Astrocyte of the cerebellum (primary cell): Measurements from ENCODE around the gene ZDHHC14.
"Not testable (repeated sequence)": the region's sequence is repeated elsewhere in the genome, so short reads cannot be mapped to it uniquely, and the experiment has no call there.

Experiments used
- DNase-seq: peaks from one replicate; pipeline ENCODE4 v3.0.0-alpha.2; 2011; ENCODE audit warnings: low read depth
- H3K4me3 ChIP-seq: 2 replicates; pipeline ENCODE4 v1.5.1; 2011; ENCODE audit warnings: mild to moderate bottlenecking, low read depth, low read length, moderate library complexity
- CTCF ChIP-seq: IDR thresholded peaks from 2 replicates; pipeline ENCODE4 v1.5.1; 2012; ENCODE audit warnings: low read length, low read depth, moderate library complexity, mild to moderate bottlenecking; ENCODE audit errors: missing control alignments
- in situ Hi-C: cut with HindIII; loops from 2 replicates; pipeline ENCODE4 v1.10.0; 2017; ENCODE audit warnings: low sequenced_read_pairs

The ZDHHC14 gene

DNA sequence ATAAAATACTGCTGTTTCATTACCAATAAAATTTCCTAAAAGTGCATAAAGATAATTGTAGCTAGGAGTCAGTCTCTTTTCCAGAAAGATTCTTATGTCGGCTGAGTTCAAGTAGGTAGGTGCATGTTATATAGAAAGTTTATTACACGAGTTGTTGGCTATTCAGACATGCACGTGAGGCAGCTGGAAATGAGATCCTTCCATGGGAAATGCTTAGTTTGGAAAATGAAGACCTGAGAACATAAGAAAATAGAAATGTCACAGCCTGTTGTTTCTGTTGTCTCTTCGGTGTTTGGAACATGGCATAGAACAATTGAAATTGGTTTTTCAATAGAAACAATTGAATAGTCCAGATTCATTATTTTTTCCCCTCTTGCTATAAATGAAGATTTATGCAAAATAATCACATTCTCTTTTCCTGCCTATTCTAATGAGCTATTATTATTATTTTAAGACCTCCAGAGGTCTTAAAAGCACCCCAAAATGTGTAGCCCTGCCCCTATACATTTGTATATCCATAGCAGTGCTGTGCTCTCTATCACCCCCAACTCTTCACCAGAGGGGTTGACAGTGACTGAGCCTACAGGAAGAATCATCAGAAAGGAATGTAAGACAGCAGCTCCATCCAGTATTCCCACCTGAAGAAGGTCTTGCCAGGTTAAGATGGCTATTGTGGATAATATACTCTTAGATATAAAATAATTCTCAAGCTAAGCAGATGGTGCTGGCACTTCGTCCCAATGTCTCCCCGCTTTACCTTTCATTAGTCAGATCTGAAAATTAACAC is 82.2 kb downstream of the ZDHHC14 start:
- DNase-seq: no peak
- H3K4me3 ChIP-seq: no peak overlapping the region
- no peak for TF ChIP-seq CTCF
- in situ Hi-C loops: no loop called here

GRCh38 chr6:157463743-157464135 is 82.7 kb downstream of the ZDHHC14 start:
- in situ Hi-C loops, H3K4me3 ChIP-seq, DNase-seq: not testable (repeated sequence)

DNA sequence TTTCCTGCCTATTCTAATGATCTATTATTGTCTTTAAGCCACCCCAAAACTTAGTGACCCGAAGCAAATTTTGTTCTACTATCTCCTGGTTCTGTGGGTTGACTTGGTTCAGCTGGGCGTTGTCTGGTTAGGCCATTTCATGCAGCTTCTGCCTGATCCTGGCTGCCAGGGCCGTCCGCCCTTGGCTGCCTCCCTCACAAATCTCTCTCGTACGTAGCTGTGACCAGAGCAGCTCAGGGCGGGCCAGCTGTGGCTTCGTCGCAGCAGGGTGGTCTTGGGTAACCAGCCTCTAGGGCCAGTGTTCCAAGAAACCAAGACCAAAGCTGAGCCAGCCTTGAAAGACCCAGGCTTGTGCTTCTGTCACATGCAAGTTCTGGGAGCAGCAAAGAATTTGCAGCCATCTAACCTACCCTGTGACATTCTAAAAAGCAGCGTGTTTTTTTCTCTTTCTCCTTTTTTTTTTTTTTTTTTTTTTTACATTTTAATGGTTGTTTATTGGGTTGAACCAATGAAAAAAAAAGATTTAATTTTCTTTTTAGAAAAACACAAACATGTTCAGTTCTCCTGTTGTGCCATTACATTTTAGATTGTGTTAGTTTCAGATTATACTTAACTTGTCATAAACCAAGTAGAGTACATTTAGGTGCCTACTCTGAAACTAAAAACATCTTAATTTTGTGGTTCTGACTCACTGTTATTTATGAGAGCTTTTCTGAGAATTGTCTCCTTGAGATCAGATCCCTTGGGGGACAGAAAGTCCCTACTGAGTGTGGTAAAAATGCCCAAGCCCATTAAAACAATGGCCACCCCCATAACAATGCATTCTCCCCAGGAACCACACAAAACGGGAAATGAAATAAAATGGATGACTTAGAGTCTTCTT is 83.9 kb downstream of the ZDHHC14 start:
- in situ Hi-C loops: no loop called here
- no peak for DNase-seq
- no peak for TF ChIP-seq CTCF
- H3K4me3 ChIP-seq: no peak overlapping the region

- no peak for TF ChIP-seq CTCF
- H3K4me3 ChIP-seq: no peak overlapping the region
- in situ Hi-C loops: no loop called here
- no peak for DNase-seq
These were observed 85.3 kb downstream of the ZDHHC14 start for GRCh38 chr6:157466342-157466648.

DNA sequence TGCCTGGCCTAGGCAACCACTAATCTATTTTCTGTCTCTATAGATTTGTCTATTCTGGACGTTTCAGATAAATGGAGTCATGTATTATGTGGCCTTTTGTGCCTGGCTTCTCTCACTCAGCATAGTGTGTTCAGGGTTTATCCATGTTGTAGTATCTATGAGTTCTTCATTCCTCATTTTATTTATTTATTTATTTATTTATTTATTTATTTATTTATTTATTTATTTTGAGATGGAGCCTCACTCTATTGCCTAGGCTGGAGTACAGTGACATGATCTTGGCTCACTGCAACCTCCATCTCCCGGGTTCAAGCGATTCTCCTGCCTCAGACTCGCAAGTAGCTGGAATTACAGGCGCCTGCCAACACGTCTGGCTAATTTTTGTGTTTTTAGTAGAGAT is 86.3 kb downstream of the ZDHHC14 start:
- H3K4me3 ChIP-seq, in situ Hi-C loops, DNase-seq: not testable (repeated sequence)

DNA sequence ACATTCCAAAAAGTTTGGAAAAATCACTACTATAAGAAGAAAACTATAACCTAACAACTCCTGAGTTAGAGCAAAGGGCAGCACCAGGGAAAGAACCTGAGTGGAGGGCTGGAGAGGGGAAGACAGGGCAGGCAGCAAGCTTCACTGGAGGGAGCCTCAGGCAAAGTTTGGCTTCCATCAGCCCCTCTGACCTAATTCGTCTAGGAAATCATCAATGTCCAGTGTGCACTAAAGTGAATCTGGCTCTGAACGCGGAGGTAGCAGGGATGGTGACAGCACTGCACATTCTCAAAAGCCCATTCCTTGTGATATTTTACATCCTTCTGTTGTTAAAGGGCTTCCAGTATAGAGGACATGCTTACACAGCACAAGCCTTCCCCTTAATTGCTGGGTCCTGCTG is 87.1 kb downstream of the ZDHHC14 start:
- no peak overlapping the region for H3K4me3 ChIP-seq
- in situ Hi-C loops: no loop called here
- no peak for TF ChIP-seq CTCF
- DNase-seq: no peak

GRCh38 chr6:157468574-157468973 is 87.6 kb downstream of the ZDHHC14 start:
- in situ Hi-C loops: no loop called here

More at GRCh38 chr6:157468574-157468973, 87.6 kb downstream of the ZDHHC14 start:
- no peak for DNase-seq
- no peak overlapping the region for H3K4me3 ChIP-seq
- no peak for TF ChIP-seq CTCF
